Lower lobe of right lung (tissue), 2 donors: ENCODE data around the gene MYB. TPM values are rescaled to one million over a fixed set of nuclear protein-coding genes. Genes with fewer than 3 reads are reported as not detected.
A peak's percentile ranks its signal among the peaks of the same experiment; 100 is the strongest.
"Not testable (repeated sequence)": the region's sequence is repeated elsewhere in the genome, so short reads cannot be mapped to it uniquely, and the experiment has no call there.

Source experiments
- ATAC-seq, 2 donors: fragments of 200-7000 bp; cut with Tn5 transposase; one replicate each; pipeline ENCODE4 v1.9.1; 2020 to 2022; ENCODE audit warnings: mild to moderate bottlenecking in 2 of 2, moderate library complexity in 2 of 2
- DNase-seq: peaks from one replicate; pipeline ENCODE4 v3.0.0-alpha.2; 2020
- H3K27ac ChIP-seq: fragments of 200-600 bp; one replicate; pipeline ENCODE4 v1.8.0; 2022
- H3K27me3 ChIP-seq: fragments of 200-600 bp; one replicate; pipeline ENCODE4 v1.8.0; 2022; ENCODE audit warnings: low read depth
- H3K36me3 ChIP-seq: fragments of 200-600 bp; one replicate; pipeline ENCODE4 v1.8.0; 2022; ENCODE audit warnings: mild to moderate bottlenecking
- H3K4me1 ChIP-seq: fragments of 200-600 bp; one replicate; pipeline ENCODE4 v1.8.0; 2022
- H3K4me3 ChIP-seq: fragments of 200-600 bp; one replicate; pipeline ENCODE4 v1.8.0; 2022; ENCODE audit warnings: mild to moderate bottlenecking
- H3K9me3 ChIP-seq: fragments of 200-600 bp; one replicate; pipeline ENCODE4 v1.8.0; 2022
- intact Hi-C: fragments of 100-400 bp; cut with DNase I; formaldehyde crosslinking; loops from one replicate; pipeline ENCODE4 v1.11.0; 2022
- total RNA-seq: library from RNA; stranded (reverse); fragmentation: NEBNext Ultra II Directional; extraction: Animal tissue kit (Norgen Biotek cat#: 25700); gene quantifications from one replicate; pipeline ENCODE4 v1.2.1, GENCODE V29; 2021
- TF ChIP-seq, protein P1 (sequence below): fragments of 200-600 bp; IDR thresholded peaks from one replicate; pipeline ENCODE4 v1.8.0; 2022; ENCODE audit warnings: antibody characterized with exemption, mild to moderate bottlenecking
- donor health status: DM: no; HTN: yes; CAD: no; lungs with severe emphysema.

The MYB gene
- total RNA-seq, 1 donor from 2014 or later, result 6.1 TPM

GRCh38 chr6:135240711-135241110 lies 59.6 kb downstream of the MYB start:
- no peak overlapping the region for H3K27ac ChIP-seq
- H3K4me3 ChIP-seq, result no peak overlapping the region
- no peaks in the 10 kb centered on the region for H3K4me1 ChIP-seq
- DNase-seq, result no peak
- no peaks in the 10 kb centered on the region for H3K27me3 ChIP-seq
- ATAC-seq, result no peak
- TF ChIP-seq, protein P1, sequence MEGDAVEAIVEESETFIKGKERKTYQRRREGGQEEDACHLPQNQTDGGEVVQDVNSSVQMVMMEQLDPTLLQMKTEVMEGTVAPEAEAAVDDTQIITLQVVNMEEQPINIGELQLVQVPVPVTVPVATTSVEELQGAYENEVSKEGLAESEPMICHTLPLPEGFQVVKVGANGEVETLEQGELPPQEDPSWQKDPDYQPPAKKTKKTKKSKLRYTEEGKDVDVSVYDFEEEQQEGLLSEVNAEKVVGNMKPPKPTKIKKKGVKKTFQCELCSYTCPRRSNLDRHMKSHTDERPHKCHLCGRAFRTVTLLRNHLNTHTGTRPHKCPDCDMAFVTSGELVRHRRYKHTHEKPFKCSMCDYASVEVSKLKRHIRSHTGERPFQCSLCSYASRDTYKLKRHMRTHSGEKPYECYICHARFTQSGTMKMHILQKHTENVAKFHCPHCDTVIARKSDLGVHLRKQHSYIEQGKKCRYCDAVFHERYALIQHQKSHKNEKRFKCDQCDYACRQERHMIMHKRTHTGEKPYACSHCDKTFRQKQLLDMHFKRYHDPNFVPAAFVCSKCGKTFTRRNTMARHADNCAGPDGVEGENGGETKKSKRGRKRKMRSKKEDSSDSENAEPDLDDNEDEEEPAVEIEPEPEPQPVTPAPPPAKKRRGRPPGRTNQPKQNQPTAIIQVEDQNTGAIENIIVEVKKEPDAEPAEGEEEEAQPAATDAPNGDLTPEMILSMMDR, result no peak
- intact Hi-C loops, result no loop called here
- no peaks in the 10 kb centered on the region for H3K36me3 ChIP-seq
- no peaks in the 10 kb centered on the region for H3K9me3 ChIP-seq

DNA sequence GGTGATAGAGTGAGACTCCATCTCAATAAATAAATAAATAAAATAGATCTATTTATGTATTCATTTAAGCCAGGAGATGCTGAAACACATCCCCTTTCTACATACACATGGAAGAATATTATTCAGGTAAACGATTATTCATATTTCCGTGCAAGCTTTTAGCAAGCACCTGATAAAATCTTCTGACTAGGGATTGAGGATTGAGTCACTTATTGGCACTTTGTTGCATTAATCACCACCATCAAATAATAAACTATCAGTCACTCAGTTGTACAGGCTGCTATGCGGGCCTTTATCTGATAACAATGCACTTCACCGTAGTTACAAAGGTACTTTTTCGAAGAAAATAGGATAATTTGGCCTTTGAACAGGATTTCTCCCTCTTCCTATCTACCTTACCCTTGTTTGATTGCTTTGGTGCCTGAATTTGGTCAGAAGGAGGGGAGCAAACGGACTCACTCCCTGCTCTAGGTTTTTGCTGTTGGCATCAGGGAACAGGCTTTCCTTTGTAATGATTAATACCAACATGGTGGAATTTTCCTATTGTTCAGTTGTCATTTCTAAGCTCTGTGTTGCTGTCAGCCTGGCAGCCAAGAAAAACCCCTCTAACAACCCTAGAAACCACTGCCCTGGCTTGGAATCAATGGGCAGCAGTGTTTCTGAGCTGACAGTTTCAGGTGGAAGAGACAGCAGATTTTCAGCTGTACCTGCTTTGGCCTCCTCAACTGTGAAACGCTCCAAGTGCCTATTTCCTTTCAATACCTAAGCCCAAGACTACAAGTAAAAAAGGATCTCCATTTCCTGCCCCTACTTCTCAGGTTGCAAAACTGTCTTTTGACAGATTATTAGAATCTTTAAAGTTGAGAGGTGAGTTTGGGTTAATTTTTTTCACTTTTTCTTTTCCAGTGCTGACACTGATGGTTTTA lies 63.0 kb downstream of the MYB start:
- TF ChIP-seq, protein P1, result no peak
- Histone ChIP-seq H3K9me3 (no peaks in the 10 kb centered on the region), H3K27me3 (no peaks in the 10 kb centered on the region), H3K4me1 (no peaks in the 10 kb centered on the region), H3K4me3 (no peak overlapping the region), H3K36me3 (no peaks in the 10 kb centered on the region), H3K27ac (no peak overlapping the region)
- no peak for DNase-seq
- intact Hi-C loops, result no loop called here
- no peak for ATAC-seq

DNA sequence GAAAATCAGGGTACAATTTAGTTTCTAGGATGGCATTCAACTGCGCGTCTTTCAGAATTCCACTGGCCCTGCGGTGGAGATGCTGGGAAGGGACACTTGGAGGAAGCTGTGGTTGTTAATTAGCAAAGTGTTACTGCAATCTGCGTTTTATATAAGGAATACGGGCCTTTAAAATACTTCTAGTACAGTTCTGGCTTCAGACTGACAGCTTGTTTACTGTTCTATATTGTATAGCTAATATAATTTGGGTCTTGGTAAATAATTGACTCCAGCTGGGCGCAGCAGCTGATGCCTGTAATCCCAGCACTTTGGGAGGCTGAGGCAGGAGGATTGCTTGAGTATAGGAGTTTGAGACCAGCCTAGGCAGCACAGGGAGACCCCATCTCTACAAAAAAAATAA lies 63.7 kb downstream of the MYB start:
- no peak for ATAC-seq

DNA sequence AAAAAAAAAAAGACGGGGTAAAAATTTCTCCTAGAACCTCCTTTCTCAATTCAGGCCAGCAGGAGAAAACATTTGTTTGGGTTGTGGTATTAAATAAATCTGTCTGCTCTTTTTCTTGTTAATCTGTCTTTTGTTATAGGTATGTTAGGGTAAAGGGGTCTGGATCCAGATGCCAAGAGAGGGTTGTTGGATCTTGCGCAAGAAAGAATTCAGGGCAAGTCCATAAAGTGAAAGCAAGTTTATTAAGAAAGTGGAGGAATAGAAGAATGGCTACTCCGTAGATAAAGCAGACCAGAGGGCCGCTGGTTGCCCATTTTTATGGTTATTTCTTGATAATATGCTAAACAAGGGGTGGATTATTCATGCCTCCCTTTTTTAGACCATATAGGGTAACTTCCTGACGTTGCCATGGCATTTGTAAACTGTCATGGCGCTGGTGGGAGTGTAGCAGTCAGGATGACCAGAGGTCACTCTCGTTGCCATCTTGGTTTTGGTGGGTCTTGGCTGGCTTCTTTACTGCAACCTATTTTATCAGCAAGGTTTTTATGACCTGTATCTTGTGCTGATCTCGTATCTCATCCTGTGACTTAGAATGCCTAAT lies 65.4 kb downstream of the MYB start:
- H3K36me3 ChIP-seq, H3K4me3 ChIP-seq, DNase-seq, H3K9me3 ChIP-seq, H3K27ac ChIP-seq, intact Hi-C loops, H3K27me3 ChIP-seq, ATAC-seq: not testable (repeated sequence)
- peaks cover 10% of the 10 kb centered on the region for H3K4me1 ChIP-seq

More for the DNA sequence above, 63.7 kb downstream of the MYB start:
- DNase-seq, result no peak
- no peaks in the 10 kb centered on the region for H3K36me3 ChIP-seq
- H3K9me3 ChIP-seq, result no peaks in the 10 kb centered on the region
- H3K27ac ChIP-seq, result no peak overlapping the region
- no peaks in the 10 kb centered on the region for H3K4me1 ChIP-seq
- no peak overlapping the region for H3K4me3 ChIP-seq
- intact Hi-C loops, result no loop called here
- TF ChIP-seq, protein P1, result no peak
- no peaks in the 10 kb centered on the region for H3K27me3 ChIP-seq

DNA sequence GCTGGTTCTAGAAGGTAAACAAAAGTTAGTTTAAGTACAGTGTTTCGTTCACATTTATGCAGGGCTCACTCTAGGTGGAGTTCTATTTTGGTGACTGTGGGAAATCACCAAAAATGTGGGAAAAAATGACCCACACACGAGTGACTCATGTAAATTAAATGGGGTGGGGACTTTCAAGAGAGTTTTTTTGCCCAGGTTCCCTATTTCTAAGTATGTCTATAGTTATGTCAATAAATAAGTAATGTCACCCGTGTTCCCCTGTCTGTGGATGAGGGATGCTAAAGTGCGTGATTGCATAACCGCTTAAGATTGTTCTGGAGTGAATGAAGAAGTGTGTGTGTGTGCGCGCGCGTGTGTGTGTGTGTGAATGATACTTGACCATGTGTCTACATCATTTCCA lies 69.1 kb downstream of the MYB start:
- H3K27ac ChIP-seq, result no peak overlapping the region
- H3K4me1 ChIP-seq, result peaks cover 10% of the 10 kb centered on the region
- intact Hi-C loops, result no loop called here
- TF ChIP-seq, protein P1, result no peak
- ATAC-seq (peak; percentile 43 to 62), DNase-seq (no peak)
- H3K9me3 ChIP-seq, result no peaks in the 10 kb centered on the region
- H3K4me3 ChIP-seq, result no peak overlapping the region
- no peaks in the 10 kb centered on the region for H3K36me3 ChIP-seq
- no peaks in the 10 kb centered on the region for H3K27me3 ChIP-seq
